Tibial artery (tissue), 4 donors: ENCODE measurements around the gene ZNF654.
"Not testable (repeated sequence)": the region's sequence is repeated elsewhere in the genome, so short reads cannot be mapped to it uniquely, and the experiment has no call there.

Experiments
- DNase-seq, 2 donors: peaks; one replicate each; pipeline ENCODE4 v3.0.0-alpha.2; 2019
- H3K27ac ChIP-seq, 2 donors: fragments of 200-600 bp; sonication (generic) in 1 of 2; 1 replicate in 1 of 2; 2 replicates in 1 of 2; pipeline ENCODE4 v1.5.1; 2018 to 2019; ENCODE audit warnings: mild to moderate bottlenecking in 1 of 2
- H3K27me3 ChIP-seq, 2 donors: fragments of 200-600 bp; sonication (generic) in 1 of 2; one replicate each; pipeline versions ENCODE4 v1.5.1 to v1.6.0; 2016 to 2019
- H3K36me3 ChIP-seq, 3 donors: fragments of 200-600 bp; sonication (generic) in 2 of 3; one replicate each; pipeline ENCODE4 v1.5.1; 2016 to 2019; ENCODE audit warnings: mild to moderate bottlenecking in 2 of 3
- H3K4me1 ChIP-seq, 4 donors: fragments of 200-600 bp; sonication (generic) in 2 of 4; 1 replicate in 3 of 4; 2 replicates in 1 of 4; pipeline ENCODE4 v1.5.1; 2016 to 2019
- H3K4me3 ChIP-seq, 2 donors: fragments of 200-600 bp; sonication (generic) in 1 of 2; 1 replicate in 1 of 2; 2 replicates in 1 of 2; pipeline ENCODE4 v1.5.1; 2018 to 2019; ENCODE audit warnings: mild to moderate bottlenecking in 2 of 2
- H3K9me3 ChIP-seq, 3 donors: fragments of 200-600 bp; sonication (generic) in 1 of 3; one replicate each; pipeline ENCODE4 v1.5.1; 2016 to 2019
- CTCF ChIP-seq, 2 experiments: fragments of 200-600 bp in 1 of 2; fragments of 450-650 bp in 1 of 2; IDR thresholded peaks; one replicate each; pipeline ENCODE4 v1.5.1; 2017 to 2019; ENCODE audit warnings: antibody characterized with exemption in 2 of 2, mild to moderate bottlenecking in 1 of 2, moderate library complexity in 1 of 2
- intact Hi-C: fragments of 100-400 bp; cut with DNase I; formaldehyde crosslinking; loops from one replicate; pipeline ENCODE4 v1.15.0; 2023; ENCODE audit warnings: low total_unique reads

Gene ZNF654

GRCh38 chr3:88167173-88167572, 108.1 kb downstream of the ZNF654 start:
- Histone ChIP-seq H3K27me3 (no peaks in the 10 kb centered on the region), H3K9me3 (no peaks in the 10 kb centered on the region), H3K4me3 (no peak overlapping the region), H3K36me3 (peaks cover 0 to 19% (median 0%) of the 10 kb centered on the region in 3 donors), H3K4me1 (no peaks in the 10 kb centered on the region), H3K27ac (no peak overlapping the region)
- DNase-seq, result no peak
- intact Hi-C loops, result no loop called here
- no peak for TF ChIP-seq CTCF (IDR thresholded peaks at IDR 0.05)

GRCh38 chr3:88167704-88168103, 108.6 kb downstream of the ZNF654 start:
- no peaks in the 10 kb centered on the region for H3K27me3 ChIP-seq
- no peak for TF ChIP-seq CTCF (IDR thresholded peaks at IDR 0.05)
- intact Hi-C loops, result no loop called here
- peaks cover 0 to 14% (median 0%) of the 10 kb centered on the region in 3 donors for H3K36me3 ChIP-seq
- H3K9me3 ChIP-seq, result no peaks in the 10 kb centered on the region
- H3K4me3 ChIP-seq, result no peak overlapping the region
- no peak for DNase-seq
- no peak overlapping the region for H3K27ac ChIP-seq
- H3K4me1 ChIP-seq, result no peaks in the 10 kb centered on the region

GRCh38 chr3:88168171-88168570, 109.1 kb downstream of the ZNF654 start:
- intact Hi-C loops, result no loop called here
- Histone ChIP-seq H3K27ac (no peak overlapping the region), H3K4me1 (no peaks in the 10 kb centered on the region), H3K4me3 (no peak overlapping the region), H3K27me3 (no peaks in the 10 kb centered on the region), H3K9me3 (no peaks in the 10 kb centered on the region), H3K36me3 (peaks cover 0 to 11% (median 0%) of the 10 kb centered on the region in 3 donors)
- TF ChIP-seq CTCF (IDR thresholded peaks at IDR 0.05), result no peak
- DNase-seq, result no peak

- no peak for DNase-seq
- Histone ChIP-seq H3K4me1 (no peaks in the 10 kb centered on the region), H3K36me3 (no peaks in the 10 kb centered on the region), H3K4me3 (no peak overlapping the region), H3K27me3 (no peaks in the 10 kb centered on the region), H3K27ac (no peak overlapping the region), H3K9me3 (peaks cover 0 to 26% (median 12%) of the 10 kb centered on the region in 3 donors)
- TF ChIP-seq CTCF (IDR thresholded peaks at IDR 0.05), result peak; percentile 8 to 12
- intact Hi-C loops, result no loop called here
These were observed 121.4 kb downstream of the ZNF654 start for GRCh38 chr3:88180398-88180999.

GRCh38 chr3:88182165-88182918, 123.3 kb downstream of the ZNF654 start:
- H3K36me3 ChIP-seq, H3K27ac ChIP-seq, H3K27me3 ChIP-seq, DNase-seq, H3K4me1 ChIP-seq, H3K4me3 ChIP-seq, intact Hi-C loops: not testable (repeated sequence)
- peaks cover 0 to 26% (median 15%) of the 10 kb centered on the region in 3 donors for H3K9me3 ChIP-seq

- no peak for TF ChIP-seq CTCF (IDR thresholded peaks at IDR 0.05)
- Histone ChIP-seq H3K9me3 (peaks cover 0 to 10% (median 10%) of the 10 kb centered on the region in 3 donors), H3K27ac (no peak overlapping the region), H3K4me1 (no peaks in the 10 kb centered on the region), H3K36me3 (no peaks in the 10 kb centered on the region), H3K4me3 (no peak overlapping the region), H3K27me3 (no peaks in the 10 kb centered on the region)
- DNase-seq, result no peak
- intact Hi-C loops, result no loop called here
These were observed 129.4 kb downstream of the ZNF654 start for GRCh38 chr3:88188436-88188835.
